ENCODE results near the gene IGF1R.

The IGF1R gene

DNA sequence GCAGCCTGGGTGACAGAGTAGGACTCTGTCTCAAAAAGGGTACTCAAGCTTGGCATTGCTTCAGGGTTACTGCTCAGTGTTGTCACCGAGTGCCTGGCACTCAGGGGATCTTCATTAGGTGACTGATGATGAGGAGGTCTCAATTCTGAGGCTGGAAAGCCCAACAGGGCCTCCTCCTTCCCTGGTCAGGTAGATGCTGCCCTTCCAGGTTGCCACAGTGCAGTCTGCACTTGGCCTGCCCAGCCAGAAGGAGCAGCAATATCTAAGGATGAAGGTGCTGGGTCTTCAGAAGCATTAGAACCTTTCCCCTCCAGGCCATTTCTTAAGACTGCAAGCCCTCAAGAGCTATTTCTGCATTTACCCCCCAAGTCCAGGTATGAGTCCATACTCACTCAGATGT lies 317.3 kb downstream of the IGF1R start:
- TF ChIP-seq, protein P1, sequence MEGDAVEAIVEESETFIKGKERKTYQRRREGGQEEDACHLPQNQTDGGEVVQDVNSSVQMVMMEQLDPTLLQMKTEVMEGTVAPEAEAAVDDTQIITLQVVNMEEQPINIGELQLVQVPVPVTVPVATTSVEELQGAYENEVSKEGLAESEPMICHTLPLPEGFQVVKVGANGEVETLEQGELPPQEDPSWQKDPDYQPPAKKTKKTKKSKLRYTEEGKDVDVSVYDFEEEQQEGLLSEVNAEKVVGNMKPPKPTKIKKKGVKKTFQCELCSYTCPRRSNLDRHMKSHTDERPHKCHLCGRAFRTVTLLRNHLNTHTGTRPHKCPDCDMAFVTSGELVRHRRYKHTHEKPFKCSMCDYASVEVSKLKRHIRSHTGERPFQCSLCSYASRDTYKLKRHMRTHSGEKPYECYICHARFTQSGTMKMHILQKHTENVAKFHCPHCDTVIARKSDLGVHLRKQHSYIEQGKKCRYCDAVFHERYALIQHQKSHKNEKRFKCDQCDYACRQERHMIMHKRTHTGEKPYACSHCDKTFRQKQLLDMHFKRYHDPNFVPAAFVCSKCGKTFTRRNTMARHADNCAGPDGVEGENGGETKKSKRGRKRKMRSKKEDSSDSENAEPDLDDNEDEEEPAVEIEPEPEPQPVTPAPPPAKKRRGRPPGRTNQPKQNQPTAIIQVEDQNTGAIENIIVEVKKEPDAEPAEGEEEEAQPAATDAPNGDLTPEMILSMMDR (conservative IDR thresholded peaks at IDR 0.05; ENCODE audit: low read depth, low read length), result no peak
- no peak for DNase-seq (ENCODE audit: low read depth)
- no peak overlapping the region for H3K4me3 ChIP-seq (ENCODE audit: low read length)

DNA sequence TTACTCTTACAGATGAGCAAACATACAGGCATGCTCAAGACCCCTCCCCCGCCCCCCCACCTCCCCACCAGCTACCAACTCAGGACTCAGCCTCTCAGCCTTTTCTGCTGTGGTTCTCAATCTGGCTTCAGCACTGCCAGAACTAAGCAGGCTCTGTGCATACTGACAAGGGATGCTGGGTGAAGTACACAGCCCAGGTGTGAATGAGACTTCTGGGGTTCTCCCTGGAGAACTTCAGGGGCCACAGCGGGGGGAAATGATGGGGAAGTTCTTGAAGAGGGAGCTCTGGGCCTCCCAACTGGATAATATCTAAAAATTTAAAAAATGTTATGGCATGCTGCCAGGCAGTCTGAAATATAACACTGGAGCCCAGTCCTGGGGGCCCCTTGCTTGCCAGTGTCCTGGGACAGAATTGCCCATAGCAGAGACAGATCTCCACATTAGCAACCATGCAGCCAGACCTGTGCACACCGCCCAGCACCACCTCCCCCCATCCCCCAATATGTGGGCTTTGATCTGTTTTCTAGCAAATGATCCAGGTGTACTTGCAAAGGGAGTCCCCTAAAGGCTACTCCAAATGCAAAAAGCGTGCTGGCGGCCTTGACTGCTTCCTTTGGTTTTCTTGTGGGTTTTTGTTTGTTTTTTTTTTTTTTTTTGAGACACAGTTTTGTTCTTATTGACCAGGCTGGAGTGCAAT lies 317.9 kb downstream of the IGF1R start:
- no peak overlapping the region for H3K4me3 ChIP-seq (ENCODE audit: low read length)
- TF ChIP-seq, protein P1 (conservative IDR thresholded peaks at IDR 0.05; ENCODE audit: low read depth, low read length), result no peak
- DNase-seq (ENCODE audit: low read depth), result no peak

DNA sequence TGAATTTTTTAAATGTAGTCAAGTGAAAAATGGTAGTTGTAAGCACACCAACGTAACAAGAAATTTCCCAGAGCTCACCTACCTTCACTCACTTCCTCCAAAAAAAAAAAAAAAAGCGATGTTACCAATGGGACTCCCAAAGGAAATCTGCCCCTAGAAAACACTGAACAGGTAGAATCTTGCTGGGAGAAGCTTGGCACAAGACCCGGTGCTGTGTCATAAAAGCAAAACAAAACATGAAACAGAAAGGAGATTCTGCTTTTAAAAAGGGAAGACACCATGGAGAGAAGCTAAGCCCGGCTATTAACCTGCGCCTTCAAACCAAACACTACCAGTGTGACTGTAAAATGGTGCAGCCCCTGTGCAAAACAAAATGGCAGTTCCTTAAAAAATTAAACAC lies 318.8 kb downstream of the IGF1R start:
- TF ChIP-seq, protein P1 (conservative IDR thresholded peaks at IDR 0.05; ENCODE audit: low read depth, low read length), result no peak
- no peak for DNase-seq (ENCODE audit: low read depth)
- no peak overlapping the region for H3K4me3 ChIP-seq (ENCODE audit: low read length)

DNA sequence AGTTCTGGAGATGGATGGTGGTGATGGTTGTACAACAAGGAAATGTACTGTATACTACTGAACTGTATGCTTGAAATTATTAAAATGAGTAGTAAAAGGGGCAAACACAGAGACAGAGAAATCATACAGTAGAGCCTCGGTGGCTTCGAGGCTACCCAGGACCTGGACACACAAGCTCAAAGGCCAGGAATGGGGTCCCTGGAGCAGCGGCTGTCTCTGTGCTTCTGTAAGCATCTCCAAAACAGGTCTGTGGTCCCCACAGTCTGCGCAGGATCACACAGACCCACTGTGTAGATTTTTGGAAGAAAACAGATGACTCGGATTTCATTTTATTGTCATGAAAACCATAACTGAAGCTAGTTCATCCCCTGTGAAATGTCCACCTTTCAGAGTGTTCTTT lies 319.6 kb downstream of the IGF1R start:
- TF ChIP-seq, protein P1 (conservative IDR thresholded peaks at IDR 0.05; ENCODE audit: low read depth, low read length), result no peak
- no peak for DNase-seq (ENCODE audit: low read depth)
- no peak overlapping the region for H3K4me3 ChIP-seq (ENCODE audit: low read length)

DNA sequence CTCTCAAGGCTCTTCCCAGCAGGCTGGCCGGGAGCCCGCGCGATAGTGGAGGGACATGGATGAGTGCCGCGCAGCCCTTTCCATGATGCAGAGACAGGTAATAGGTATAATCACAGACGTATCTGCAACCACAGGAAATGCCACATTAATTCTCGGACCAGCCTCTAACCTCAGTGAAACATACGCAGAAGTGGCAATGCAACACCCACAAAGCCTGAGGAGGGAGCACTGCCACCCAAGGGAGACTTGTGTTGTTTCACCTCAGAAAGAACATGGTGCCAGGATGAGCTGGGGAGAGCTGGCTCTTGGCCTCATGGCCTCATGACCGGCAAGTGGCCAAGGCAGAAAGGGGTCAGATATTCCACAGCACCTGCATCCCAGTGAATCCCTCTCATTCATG lies 320.2 kb downstream of the IGF1R start:
- TF ChIP-seq, protein P1 (conservative IDR thresholded peaks at IDR 0.05; ENCODE audit: low read depth, low read length), result no peak
- DNase-seq (ENCODE audit: low read depth), result no peak
- no peak overlapping the region for H3K4me3 ChIP-seq (ENCODE audit: low read length)

DNA sequence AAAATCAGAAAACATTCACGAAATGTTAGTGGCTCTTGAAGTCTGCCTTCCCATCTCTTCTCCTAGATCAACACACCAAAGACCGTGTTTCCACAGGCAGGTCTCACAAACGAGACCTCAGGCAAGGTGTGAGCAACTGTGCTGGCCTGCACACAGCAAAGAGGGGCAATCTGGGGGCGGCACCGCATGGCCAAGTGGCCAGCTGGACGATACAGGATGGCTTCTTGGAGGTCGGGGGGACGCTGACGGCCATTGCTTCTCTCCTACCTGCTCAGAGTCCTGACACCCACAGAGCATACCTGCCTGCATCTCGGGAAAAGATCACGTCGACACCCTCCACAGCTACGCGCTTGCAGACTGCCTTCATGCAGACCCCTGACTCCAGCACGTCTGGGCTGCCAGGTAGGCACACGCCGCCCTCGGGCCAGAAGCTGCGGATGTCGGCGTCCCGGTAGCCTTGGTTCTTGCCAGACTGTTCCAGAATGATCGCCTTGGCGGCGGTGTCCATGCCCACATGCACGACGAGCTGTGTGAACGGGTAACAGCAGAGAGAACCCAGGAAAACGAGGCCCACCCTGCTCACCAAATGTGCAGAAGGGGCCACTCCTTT lies 320.9 kb downstream of the IGF1R start:
- no peak overlapping the region for H3K4me3 ChIP-seq (ENCODE audit: low read length)
- TF ChIP-seq, protein P1 (conservative IDR thresholded peaks at IDR 0.05; ENCODE audit: low read depth, low read length), result no peak

DNA sequence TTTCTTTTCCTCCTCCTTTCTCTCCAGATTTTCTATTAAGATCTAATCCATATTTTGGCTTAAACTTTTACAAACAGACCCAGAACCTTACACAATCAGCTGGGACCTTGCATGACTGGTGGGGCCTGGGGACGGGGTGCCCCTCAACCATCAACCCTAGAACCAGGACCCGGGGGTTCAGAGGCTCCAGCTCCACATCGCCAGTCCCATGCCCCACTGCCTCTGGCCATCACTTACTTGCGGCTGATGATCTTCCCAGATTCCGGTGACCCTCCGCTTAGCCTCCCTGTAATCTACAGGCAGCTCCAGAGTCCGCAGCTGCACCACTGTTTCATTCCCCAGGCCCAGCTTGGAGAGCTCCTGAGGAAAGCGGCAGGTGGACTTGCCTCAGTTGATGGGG lies 322.5 kb downstream of the IGF1R start:
- DNase-seq (ENCODE audit: low read depth), result no peak
- H3K4me3 ChIP-seq (ENCODE audit: low read length), result no peak overlapping the region
- TF ChIP-seq, protein P1 (conservative IDR thresholded peaks at IDR 0.05; ENCODE audit: low read depth, low read length), result no peak

More for the DNA sequence above, 320.9 kb downstream of the IGF1R start:
- DNase-seq (ENCODE audit: low read depth), result no peak
